GM06990 (cell line): ENCODE results near the gene LPCAT4.
"Not testable (repeated sequence)": the region's sequence is repeated elsewhere in the genome, so short reads cannot be mapped to it uniquely, and the experiment has no call there.

Source experiments
- DNase-seq: peaks from one replicate; pipeline ENCODE4 v3.0.0-alpha.2; 2011; ENCODE audit not compliant: insufficient read length; ENCODE audit errors: extremely low read depth
- H3K27me3 ChIP-seq: replicated peaks from 2 replicates; pipeline ENCODE4 v1.6.0; 2011; ENCODE audit warnings: low read length; ENCODE audit not compliant: control insufficient read depth, insufficient read depth
- H3K36me3 ChIP-seq: 2 replicates; pipeline ENCODE4 v1.5.1; 2011; ENCODE audit warnings: low read length; ENCODE audit not compliant: control insufficient read depth, insufficient read depth
- H3K4me3 ChIP-seq: replicated peaks from 2 replicates; pipeline ENCODE4 v1.5.1; 2011; ENCODE audit warnings: low read depth, mild to moderate bottlenecking, control low read depth, low read length
- CTCF ChIP-seq: IDR thresholded peaks from 2 replicates; pipeline ENCODE4 v1.5.1; 2011; ENCODE audit warnings: low read length, control low read depth, mild to moderate bottlenecking, inconsistent platforms; ENCODE audit not compliant: insufficient read depth, poor library complexity, severe bottlenecking

LPCAT4 gene

GRCh38 chr15:34347951-34348638 is 18.9 kb downstream of the LPCAT4 start:
- Histone ChIP-seq H3K27me3 (no peaks in the 10 kb centered on the region), H3K36me3 (no peaks in the 10 kb centered on the region), H3K4me3 (no peak overlapping the region)
- no peak for DNase-seq
- no peak for TF ChIP-seq CTCF

GRCh38 chr15:34342737-34343575 is 24.0 kb downstream of the LPCAT4 start, which contains the start of the genes NOP10 and NUTM1:
NOP10 (minus strand) TSS chr15:34343136; CDS start chr15:34343073, 63 bp downstream.
NUTM1 (plus strand) TSS chr15:34343315; CDS start chr15:34343697, 382 bp downstream.
- Histone ChIP-seq H3K27me3 (no peaks in the 10 kb centered on the region), H3K36me3 (no peaks in the 10 kb centered on the region; the same call in 1 of the 2 replicates), H3K4me3 (peak within 1 kb of the TSS; percentile 88)
- peak; percentile 87 for DNase-seq
- TF ChIP-seq CTCF, result peak; percentile 96

DNA sequence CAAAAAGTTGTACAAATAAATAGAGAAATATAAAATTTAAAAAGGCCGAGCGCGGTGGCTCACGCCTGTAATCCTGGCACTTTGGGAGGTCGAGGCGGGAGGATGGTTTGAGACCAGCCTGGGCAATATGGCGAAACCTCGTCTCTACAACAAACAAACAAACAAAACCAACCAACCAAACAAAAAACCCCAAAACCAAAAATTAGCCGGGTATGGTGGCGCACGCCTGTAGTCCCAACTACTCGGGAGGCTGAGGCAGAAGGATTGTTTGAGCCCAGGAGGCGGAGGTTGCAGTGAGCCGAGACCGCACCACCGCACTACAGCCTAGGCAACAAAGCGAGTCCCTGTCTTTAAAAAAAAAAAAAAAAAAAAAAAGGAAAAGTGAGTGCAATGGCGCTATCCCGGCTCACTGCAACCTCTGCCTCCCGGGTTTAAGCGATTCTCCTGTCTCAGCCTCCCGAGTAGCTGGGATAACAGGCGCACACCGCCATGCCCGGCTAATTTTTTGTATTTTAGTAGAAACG is 24.7 kb downstream of the LPCAT4 start:
- peak overlapping the region; percentile 88 for H3K4me3 ChIP-seq
- not testable (repeated sequence) for H3K27me3 ChIP-seq, DNase-seq, H3K36me3 ChIP-seq

DNA sequence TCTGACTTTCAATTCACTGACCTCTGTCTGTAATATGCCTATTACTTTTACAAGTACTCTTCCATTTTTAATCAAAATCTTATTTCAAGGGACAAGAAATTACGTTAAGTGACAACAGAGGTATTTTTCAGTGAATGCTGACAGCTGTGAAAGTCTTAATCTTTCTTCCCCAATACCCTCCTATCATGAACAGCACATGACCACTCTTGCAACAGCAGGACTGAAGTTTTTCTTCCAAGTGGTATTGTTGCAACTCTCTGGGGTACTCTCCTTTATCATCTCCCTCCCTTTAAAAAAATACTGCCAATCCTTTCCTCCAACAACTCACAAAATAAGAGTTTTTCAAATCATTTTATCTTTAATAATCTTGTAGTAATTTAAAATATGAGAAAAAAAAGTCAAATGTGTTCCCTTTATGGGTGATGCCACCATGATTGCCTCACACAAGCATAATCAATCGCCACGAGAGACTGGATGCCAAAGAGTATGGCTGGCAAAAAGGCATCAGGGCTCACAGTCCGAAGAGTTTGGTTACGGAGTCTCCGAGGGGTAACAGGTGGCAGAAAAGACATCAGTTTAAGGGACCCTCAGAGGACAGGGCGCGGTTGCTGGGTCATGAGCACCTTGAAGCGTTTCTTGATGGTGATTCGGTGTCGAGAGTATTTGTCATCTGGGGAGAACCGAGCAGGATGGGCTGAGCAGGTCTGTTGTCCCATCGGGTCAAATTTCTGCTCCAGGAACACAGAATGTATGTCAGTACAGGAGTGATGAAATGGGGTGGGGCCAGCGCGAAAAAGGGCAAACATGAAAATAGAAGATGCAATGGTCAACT is 25.4 kb downstream of the LPCAT4 start:
- Histone ChIP-seq H3K27me3 (no peaks in the 10 kb centered on the region), H3K4me3 (peak overlapping the region; percentile 88), H3K36me3 (no peaks in the 10 kb centered on the region; the same call in 1 of the 2 replicates)
- no peak for TF ChIP-seq CTCF
- no peak for DNase-seq

DNA sequence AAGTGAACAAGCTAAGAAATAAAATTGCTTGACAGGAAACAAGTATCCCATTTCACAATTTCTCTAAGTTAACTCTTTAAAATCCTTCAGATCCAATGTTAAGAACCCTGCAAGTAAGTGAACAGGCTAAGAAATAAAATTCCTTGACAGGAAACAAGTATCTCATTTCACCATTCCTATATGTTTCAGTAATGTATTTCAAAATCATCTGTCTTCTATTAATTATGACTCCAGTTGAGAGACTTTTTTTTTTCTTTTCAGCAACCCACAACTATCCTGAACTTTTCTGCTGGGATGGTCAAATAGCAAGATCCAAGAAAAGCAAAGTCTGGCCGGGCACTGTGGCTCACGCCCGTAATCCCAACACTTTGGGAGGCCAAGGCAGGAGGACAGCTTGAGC is 27.1 kb downstream of the LPCAT4 start:
- TF ChIP-seq CTCF, result no peak
- no peaks in the 10 kb centered on the region for H3K27me3 ChIP-seq

More for the DNA sequence above, 27.1 kb downstream of the LPCAT4 start:
- no peak for DNase-seq
- no peak overlapping the region for H3K4me3 ChIP-seq
- H3K36me3 ChIP-seq, result no peaks in the 10 kb centered on the region; the same call in 1 of the 2 replicates
